Germinal center (tissue), 1 donor: ENCODE measurements around the gene LHPP.
"Not testable (repeated sequence)": the region's sequence is repeated elsewhere in the genome, so short reads cannot be mapped to it uniquely, and the experiment has no call there.

Experiments used
- DNase-seq: peaks from one replicate; pipeline ENCODE4 v3.0.0; 2012; ENCODE audit warnings: mixed read lengths, low spot score

LHPP gene

GRCh38 chr10:124573726-124574455, 112.3 kb downstream of the LHPP start:
- no peak for DNase-seq

GRCh38 chr10:124574456-124575070, 112.9 kb downstream of the LHPP start:
- no peak for DNase-seq

DNA sequence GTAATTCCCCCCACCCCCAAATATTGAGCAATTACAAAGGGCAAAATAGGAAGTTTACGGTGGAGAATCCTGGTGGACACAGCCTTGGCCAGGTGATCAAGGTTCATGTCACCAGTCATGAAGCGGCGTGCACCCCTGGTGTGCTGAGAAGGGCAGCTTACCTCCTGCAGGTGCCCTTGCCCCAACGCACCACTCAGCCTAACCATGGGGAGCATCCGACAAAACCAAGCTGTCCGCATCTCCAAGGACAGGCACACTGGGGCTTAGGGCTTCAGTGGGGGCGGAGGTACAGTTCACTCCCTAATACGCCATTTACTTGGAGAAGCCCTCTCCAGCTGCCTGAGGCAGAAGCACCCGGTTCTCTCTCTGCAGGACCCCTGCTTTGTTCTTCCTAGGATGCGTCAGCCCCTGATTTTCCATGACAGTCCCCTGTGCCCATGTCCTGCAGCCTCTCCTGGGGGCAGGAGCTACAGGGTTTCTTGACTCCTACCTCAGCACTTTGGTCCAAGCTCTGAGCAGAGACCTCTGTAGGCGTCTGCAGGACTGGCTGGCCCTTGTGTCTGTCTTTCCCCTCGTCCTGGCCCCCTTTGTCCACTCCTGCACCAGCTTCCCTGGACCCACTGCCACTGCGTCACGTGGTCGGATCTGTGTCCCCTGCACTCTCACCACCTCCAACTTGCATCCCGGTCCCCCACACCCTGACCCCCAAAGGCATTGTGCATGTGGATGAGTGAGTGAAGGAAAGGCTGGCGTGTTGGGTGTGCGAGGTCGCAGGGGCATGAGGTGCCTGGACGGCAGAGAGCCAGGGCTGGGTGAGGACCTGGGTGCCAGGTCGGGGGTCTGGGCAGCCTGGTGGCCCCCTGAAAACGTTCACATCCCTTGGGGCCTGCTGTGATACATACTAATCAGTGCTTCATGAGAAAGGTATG, 113.7 kb downstream of the LHPP start:
- no peak for DNase-seq

DNA sequence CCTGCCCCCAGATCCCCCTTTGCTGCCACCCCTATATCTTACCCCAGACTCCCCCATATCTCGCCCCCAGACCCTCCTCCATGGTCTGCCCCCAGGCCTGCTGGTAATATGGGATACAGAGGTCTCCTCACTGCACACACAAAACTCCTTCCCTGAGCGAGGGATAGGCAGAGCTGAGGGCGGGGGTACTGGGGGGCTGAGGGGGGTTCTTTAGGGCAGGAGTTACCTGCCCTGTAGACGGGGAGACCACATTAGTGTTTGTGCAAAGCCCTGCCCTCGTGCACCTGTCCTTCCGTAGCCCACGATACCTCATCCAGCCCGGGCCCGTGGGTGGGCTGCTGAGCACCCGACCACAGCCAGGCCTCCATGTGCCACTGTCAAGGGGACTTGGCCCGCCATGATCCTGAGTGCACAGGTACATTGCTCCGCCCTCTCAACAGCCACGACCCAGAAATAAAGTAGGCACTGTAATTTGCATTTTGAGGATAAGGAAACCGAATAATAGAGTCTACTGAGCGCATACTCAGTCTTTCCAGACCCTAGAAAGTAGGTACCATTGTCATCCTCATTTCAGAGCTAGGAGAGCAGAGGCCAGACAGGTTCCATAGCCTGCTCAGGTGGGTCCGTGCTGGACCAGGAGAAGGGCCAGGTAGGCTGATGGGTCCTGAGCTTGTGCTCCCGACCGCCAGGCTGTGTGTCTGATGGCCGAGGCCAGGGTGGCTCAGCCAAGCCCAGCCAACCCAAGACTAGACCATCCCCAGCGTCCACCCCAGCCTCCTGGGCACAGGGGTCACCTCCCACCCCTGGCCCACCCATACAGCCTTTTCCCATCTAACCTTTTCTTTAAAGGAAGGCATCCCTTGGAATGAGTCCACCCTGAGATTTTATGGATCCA, 115.2 kb downstream of the LHPP start:
- DNase-seq, result no peak

GRCh38 chr10:124577651-124578050, 116.0 kb downstream of the LHPP start:
- no peak for DNase-seq

GRCh38 chr10:124578231-124579010, 116.8 kb downstream of the LHPP start:
- no peak for DNase-seq

DNA sequence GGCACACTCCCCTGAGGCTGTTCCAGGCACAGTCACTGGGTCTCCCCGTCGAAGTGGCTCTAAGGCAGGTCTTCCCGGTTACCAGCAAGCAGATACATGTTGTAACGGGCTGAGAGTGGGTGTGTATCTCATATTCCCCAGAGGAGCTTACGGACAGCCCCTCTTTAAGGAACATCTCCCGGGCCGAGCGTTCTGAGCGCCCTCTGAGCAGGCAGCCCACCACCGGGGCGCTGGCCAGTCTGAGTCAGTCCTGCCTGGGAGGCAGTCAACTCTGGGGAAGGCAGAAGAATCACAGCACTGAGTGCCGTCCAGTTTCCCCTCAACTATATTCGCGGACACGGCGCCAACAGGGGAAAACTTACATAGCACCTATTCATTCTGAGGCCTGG, 117.4 kb downstream of the LHPP start:
- no peak for DNase-seq

DNA sequence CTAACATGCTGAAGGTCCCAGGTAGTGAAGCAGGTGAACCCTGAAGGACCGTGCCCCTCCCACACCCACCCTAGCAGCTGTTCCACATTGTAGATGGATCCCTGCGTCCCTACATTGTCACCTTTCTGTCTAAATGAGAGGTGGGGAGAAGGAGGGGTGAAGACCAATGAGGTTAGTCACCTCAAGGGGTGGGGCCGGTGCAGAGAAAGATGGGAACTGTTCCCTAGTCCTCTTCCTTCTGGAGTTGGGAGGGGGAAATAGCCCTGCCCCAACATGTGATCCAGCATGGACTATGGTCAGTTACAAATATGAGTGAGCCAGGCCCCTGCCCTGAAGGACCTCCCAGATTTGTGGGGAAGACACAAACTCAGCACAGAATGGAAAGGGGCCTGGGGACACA, 124.5 kb downstream of the LHPP start:
- DNase-seq, result no peak

DNA sequence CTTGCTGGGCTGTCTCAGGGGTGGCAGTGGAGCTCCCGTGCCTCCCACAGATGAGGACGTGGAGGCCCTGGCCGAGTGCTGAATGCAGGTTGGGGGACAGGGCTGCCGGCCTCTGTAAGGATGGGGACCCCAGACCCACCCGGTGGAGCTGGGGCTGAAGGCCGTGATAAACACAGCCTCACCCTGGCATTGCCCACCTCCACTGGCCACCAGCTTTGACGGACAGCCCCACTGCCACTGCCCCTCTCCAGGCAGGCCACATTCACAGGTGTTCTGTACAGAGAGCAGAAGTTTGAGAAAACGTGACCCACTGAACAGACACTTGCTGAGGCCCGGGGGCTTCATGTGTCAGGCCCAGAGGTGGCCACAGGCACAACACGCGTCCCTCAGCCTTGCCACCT, 126.2 kb downstream of the LHPP start:
- DNase-seq, result no peak

DNA sequence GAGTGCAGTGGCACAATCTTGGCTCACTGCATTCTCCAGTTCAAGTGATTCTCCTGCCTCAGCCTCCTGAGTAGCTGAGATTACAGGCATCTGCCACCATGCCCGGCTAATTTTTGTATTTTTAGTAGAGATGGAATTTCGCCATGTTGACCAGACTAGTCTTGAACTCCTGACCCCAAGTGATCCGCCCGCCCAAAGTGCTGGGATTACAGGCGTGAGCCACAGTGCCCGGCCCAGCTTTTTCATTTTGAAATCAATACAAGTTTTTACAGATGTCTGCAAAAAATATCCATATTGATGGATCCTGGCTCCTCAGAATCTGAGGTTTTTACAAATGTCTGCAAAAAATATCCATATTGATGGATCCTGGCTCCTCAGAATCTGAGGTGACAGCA, 126.7 kb downstream of the LHPP start:
- not testable (repeated sequence) for DNase-seq

DNA sequence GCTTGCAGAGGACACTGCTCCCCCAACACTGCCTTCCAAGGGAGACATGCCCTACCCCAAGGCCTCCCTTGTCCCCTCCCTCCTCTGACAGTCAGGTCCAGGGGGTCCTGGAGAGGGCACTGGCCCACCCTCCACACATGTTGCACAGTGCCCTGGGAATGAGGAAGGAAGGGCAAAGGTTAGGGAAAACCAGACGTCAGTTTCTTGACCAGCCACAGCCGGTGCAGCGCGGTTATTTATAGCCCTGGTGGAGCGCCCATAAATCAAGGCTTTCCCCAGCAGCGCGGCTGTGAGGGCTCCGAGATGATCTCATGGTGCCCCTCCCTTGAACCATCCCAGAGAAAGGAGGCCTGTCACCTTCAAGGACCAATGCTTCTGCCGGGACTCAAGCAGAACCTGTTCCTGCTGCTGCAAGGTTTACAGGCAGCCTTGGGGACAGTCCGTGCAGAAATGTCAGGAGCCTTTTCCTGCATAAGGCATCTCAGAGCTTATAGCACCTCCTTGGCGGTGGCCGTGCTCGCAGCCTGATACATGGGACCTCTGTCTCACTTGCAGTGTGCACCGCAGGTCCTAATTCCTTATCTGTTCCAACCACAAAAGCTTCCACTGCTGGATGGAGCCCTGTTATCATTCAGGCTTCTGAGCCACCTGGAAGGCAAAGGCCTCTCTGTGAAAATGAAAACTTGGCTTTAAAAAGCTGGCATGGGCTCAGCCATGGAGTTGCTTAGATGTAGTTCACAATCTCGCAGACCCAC, 127.3 kb downstream of the LHPP start:
- no peak for DNase-seq

DNA sequence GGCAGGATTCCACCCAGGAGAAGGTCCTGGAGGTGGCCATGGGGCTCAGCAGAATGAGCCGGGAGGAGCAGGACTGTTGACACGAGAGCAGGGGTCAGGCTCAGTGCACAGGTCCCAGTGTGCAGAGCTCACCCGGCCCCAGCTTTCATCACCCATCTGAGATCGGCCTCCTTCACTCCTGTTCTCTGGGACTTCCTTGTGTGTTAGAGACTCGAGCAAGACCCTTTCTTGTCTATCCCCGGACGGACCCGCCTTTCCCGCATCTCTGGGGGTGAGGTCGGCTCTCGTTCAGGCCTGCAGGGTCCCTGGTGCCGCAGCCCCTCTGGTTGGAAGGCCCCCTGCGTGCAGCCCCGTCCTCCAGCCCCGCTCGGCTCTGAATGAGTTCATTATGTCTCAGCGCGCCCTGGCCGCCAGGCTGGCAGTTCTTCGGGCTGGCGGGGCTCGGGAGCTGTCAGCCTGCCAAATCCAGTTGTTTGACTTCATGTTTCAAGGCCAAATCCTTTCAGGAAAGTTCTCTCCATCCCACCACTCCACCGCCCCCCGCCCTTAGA, 127.9 kb downstream of the LHPP start:
- DNase-seq, result no peak

DNA sequence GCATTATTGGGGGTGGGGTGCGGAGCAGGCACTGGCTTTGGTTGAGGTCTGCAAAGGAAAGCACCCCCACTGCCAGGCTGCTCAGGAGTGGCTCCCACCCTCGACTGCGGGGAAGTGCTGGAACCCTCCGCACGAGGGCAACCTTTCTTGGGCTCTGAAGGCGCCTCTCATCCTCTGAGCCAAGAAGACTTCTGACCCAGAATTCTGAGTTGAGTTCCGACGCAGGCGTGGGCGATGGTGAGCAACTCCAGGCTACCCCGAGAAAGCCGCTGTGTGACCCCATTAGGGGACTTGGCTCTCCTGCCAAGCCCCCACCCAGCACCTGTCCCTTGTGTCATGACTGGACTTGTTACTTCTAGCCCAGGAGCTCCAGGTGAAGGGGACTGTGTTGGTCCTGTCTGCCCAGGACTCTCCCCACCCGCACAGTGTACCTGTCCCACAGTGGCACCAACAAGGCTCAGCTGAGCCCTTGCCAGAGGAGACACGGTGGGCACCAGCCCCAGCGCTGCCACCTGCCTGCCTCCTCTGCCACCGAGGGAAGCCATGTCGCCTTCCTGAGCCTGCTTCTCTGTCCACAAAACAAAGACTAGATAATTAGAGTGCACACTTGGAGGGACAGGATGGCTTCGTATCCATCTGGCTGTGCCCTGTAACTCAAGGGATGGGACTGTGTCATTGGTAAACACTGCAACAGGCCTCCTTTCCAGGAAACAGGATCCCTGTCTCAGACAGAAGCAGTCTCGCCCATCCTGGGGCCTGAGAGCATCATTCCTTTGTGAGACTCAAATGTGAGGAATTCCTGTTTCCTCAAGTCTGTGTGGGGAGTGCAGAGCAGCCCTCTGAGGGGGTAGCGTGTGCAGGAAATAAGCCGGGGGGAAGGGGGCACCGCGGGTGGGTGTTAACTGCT, 128.8 kb downstream of the LHPP start:
- no peak for DNase-seq

GRCh38 chr10:124591123-124591495, 129.5 kb downstream of the LHPP start:
- no peak for DNase-seq

DNA sequence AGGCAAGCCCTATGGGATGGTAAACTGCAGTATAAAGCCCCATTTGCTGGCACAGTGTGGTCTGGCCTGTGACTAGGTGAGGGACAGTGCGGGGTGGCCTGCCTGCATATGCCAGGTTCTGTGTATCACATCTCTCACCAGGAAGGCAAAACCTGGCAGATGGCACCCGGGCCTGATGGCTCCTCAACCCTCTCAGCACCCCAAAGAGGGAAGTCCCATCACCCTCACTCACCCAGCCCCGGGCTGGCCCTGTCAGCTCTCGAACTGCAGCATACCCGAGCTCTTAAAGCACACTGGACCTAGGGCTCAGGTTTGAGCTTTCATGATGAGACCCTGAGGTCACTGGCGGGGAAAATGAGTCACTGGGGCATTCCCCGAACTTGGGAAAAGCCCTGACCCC, 130.5 kb downstream of the LHPP start:
- no peak for DNase-seq

GRCh38 chr10:124592736-124593430, 131.3 kb downstream of the LHPP start:
- DNase-seq, result no peak

DNA sequence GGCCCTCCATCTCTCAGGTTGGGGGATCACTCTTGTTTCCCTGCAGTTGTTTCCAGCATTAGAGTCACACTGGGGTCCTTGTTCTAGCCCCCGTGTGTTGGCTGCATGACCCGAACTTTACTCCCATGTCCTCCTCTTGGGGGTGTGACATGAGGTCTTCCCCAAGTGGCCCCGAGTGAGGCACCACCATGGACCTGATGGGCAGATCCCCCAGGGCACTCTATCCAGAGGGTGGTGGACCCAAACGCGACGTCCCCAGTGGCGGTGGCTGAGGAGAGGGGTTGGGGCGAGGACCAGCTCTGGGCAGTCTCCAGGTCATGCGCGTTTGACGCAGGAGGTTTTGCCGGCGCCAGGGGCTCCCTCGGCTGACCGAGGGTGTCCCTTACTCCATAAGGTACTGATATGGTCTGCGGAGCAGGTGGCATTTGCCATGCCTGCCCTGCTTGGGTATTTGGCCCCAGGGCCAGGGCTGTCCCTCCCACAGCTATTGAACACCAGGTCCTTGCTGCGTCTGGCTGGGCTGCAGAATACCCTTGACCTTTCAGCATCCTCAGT, 131.9 kb downstream of the LHPP start:
- DNase-seq, result no peak

DNA sequence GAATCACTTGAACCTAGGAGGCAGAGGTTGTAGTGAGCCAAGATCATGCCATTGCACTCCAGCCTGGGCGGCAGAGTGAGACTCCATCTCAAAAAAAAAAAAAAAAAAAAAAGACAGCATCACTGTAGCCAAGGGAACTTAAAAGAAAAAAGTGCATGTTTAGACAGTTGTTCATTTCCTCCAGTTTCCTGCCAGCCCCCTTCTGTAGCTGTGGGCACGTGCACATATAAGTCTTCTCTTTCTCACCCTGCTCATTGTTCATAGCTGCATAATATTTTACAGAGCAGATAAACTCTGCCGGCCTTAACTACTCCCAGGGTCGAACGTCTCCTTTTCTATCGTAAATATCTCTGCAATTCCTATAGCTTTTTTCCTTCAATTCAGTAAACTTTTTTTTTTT, 132.6 kb downstream of the LHPP start:
- no peak for DNase-seq
